Endothelial cell of umbilical vein (primary cell): ENCODE results near the gene SKAP1.

Source experiments
- EZH2 ChIP-seq: IDR thresholded peaks from 2 replicates; pipeline ENCODE4 v1.6.1; 2012; ENCODE audit warnings: borderline replicate concordance, low read depth, mild to moderate bottlenecking, moderate library complexity, low read length, inconsistent platforms; ENCODE audit not compliant: severe bottlenecking
- FOS ChIP-seq: IDR thresholded peaks from 2 replicates; pipeline ENCODE4 v1.6.1; 2011; ENCODE audit warnings: mild to moderate bottlenecking, low read length, moderate library complexity, borderline replicate concordance; ENCODE audit not compliant: insufficient read depth
- GATA2 ChIP-seq: IDR thresholded peaks from 2 replicates; pipeline ENCODE4 v1.7.0; 2011; ENCODE audit warnings: low read depth, mild to moderate bottlenecking, moderate library complexity, mixed read lengths, low read length; ENCODE audit not compliant: insufficient read length, insufficient read depth
- JUN ChIP-seq: IDR thresholded peaks from 2 replicates; pipeline ENCODE4 v1.6.1; 2011; ENCODE audit warnings: borderline replicate concordance, low read depth; ENCODE audit not compliant: insufficient read length, insufficient read depth
- MYC ChIP-seq: IDR thresholded peaks from one replicate; pipeline ENCODE4 v1.6.1; 2011; ENCODE audit warnings: mild to moderate bottlenecking, low read depth, low read length
- POLR2A ChIP-seq: IDR thresholded peaks from 2 replicates; pipeline ENCODE4 v1.6.1; 2012; ENCODE audit warnings: low read depth, mild to moderate bottlenecking, control low read depth, low read length
- POLR2AphosphoS5 ChIP-seq: IDR thresholded peaks from 2 replicates; pipeline ENCODE4 v1.6.1; 2012; ENCODE audit warnings: low read depth, mild to moderate bottlenecking, control low read depth, low read length, moderate library complexity; ENCODE audit not compliant: insufficient read depth
- TF ChIP-seq, protein P1 (sequence below), 2 donors: IDR thresholded peaks; 1 replicate in 1 of 2; 2 replicates in 1 of 2; pipeline ENCODE4 v1.5.1; 2011; ENCODE audit warnings: low read length in 2 of 2, mild to moderate bottlenecking in 2 of 2, moderate library complexity in 2 of 2, control low read depth in 1 of 2, inconsistent platforms in 1 of 2, low read depth in 1 of 2; ENCODE audit not compliant: insufficient read depth in 1 of 2; ENCODE audit errors: extremely low read depth in 1 of 2
- TF ChIP-seq, protein P2 (sequence below): IDR thresholded peaks from 2 replicates; pipeline ENCODE4 v1.6.1; 2011; ENCODE audit not compliant: insufficient read depth, insufficient read length

DNA sequence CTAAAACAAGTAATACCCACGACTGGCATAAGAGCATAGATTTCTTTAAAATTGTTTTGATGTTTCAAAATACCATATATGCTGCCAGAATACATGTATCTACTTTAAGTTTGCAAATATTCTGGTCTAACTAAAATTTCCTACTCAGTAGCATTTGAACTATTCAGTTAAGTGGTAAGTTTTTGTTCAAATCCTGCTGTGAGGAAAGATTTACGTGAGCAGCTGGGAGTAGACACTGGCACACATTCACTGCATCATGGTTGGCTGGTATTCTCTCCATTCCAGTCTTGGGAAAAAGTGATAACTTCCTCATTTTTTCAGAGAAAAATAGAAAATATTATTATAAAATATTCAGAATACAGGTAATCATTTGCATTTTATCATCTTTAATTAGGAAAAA is 133.6 kb downstream of the SKAP1 start:
- TF ChIP-seq, protein P1, sequence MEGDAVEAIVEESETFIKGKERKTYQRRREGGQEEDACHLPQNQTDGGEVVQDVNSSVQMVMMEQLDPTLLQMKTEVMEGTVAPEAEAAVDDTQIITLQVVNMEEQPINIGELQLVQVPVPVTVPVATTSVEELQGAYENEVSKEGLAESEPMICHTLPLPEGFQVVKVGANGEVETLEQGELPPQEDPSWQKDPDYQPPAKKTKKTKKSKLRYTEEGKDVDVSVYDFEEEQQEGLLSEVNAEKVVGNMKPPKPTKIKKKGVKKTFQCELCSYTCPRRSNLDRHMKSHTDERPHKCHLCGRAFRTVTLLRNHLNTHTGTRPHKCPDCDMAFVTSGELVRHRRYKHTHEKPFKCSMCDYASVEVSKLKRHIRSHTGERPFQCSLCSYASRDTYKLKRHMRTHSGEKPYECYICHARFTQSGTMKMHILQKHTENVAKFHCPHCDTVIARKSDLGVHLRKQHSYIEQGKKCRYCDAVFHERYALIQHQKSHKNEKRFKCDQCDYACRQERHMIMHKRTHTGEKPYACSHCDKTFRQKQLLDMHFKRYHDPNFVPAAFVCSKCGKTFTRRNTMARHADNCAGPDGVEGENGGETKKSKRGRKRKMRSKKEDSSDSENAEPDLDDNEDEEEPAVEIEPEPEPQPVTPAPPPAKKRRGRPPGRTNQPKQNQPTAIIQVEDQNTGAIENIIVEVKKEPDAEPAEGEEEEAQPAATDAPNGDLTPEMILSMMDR (IDR thresholded peaks at IDR 0.05; ENCODE audit: extremely low read depth in 1 of 2, insufficient read depth in 1 of 2, low read depth in 1 of 2, low read length in 2 of 2): no peak
- TF ChIP-seq, protein P2, sequence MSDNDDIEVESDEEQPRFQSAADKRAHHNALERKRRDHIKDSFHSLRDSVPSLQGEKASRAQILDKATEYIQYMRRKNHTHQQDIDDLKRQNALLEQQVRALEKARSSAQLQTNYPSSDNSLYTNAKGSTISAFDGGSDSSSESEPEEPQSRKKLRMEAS: no peak
- TF ChIP-seq POLR2A (no peak), MYC (no peak), EZH2 (no peak), GATA2 (no peak), POLR2AphosphoS5 (no peak), FOS (no peak), JUN (no peak)
